Fibroblast of the aortic adventitia (primary cell): Measurements from ENCODE around the gene DZIP3. TPM values are rescaled to one million over a fixed set of nuclear protein-coding genes. Genes with fewer than 3 reads are reported as not detected.

Experiments
- DNase-seq: peaks from one replicate; pipeline ENCODE4 v3.0.0-alpha.2; 2010; ENCODE audit warnings: low read depth
- H3K4me3 ChIP-seq: 2 replicates; pipeline ENCODE4 v1.5.1; 2011; ENCODE audit warnings: low read depth, mild to moderate bottlenecking, control low read depth, low read length, moderate library complexity
- total RNA-seq: library from RNA; depleted of rRNA; stranded (reverse); fragments of >200 nt; gene quantifications from 2 replicates; pipeline ENCODE4 v1.2.3, GENCODE V29; 2012; ENCODE audit warnings: low replicate concordance
- TF ChIP-seq, protein P1 (sequence below): IDR thresholded peaks from 2 replicates; pipeline ENCODE4 v1.5.1; 2011; ENCODE audit warnings: mild to moderate bottlenecking, low read length, control low read depth, inconsistent platforms; ENCODE audit not compliant: insufficient read depth

DZIP3 gene
- total RNA-seq, 1 donor = 16.7 TPM

DNA sequence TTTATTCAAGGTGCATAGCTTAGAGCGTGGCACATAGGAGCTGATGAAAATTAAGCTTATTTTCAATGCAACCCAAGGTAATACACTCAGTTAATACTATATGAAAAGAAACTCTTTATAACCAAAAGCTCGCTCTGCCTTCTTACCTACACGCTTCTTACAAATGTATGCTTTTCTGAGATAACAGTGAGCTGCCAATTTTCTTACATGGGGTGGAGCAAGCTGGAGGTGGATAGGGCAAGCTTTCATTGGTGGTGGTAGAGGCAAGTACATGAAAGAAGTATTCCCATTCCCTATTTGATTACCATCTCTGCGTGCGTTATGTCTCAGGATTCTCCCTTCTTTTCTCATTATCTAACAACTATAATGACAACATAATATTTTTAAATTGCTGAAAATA, 8.9 kb downstream of the DZIP3 start:
- TF ChIP-seq, protein P1, sequence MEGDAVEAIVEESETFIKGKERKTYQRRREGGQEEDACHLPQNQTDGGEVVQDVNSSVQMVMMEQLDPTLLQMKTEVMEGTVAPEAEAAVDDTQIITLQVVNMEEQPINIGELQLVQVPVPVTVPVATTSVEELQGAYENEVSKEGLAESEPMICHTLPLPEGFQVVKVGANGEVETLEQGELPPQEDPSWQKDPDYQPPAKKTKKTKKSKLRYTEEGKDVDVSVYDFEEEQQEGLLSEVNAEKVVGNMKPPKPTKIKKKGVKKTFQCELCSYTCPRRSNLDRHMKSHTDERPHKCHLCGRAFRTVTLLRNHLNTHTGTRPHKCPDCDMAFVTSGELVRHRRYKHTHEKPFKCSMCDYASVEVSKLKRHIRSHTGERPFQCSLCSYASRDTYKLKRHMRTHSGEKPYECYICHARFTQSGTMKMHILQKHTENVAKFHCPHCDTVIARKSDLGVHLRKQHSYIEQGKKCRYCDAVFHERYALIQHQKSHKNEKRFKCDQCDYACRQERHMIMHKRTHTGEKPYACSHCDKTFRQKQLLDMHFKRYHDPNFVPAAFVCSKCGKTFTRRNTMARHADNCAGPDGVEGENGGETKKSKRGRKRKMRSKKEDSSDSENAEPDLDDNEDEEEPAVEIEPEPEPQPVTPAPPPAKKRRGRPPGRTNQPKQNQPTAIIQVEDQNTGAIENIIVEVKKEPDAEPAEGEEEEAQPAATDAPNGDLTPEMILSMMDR = no peak
- H3K4me3 ChIP-seq = no peak overlapping the region
- no peak for DNase-seq

DNA sequence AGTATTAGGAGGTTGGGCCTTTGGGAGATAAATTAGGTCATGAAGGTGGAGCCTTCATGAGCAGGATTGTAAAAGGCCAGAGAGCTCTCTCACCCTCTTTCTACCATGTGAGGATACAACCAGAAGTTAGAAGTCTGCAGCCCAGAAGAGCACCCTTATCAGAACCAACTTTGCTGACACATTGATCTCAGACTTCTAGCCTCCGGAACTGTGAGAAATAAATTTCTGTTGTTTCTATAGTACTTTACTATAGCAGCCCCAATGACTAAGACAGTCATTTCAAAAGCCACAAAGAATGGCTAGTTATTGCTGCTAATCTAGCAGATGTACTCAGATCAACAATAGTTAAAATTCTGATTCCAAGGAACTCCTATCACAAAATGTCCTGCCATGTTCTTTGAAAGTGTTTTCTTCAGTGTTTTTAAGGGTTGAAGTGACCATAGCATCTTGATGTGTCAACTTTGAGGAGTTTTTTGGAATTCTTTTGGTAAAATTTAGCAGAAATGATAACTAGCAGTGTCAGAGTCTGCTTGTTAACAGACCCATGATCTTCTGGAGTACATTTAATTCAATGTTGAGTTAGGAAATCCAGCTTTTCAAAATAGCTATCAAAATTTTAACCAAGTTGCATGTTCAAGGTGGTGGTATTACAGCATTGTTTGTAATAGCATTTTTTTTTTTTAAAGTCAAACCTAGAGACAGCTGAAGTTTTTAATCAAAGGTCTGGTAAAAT, 10.3 kb downstream of the DZIP3 start:
- DNase-seq = no peak
- TF ChIP-seq, protein P1 = no peak
- H3K4me3 ChIP-seq = no peak overlapping the region

DNA sequence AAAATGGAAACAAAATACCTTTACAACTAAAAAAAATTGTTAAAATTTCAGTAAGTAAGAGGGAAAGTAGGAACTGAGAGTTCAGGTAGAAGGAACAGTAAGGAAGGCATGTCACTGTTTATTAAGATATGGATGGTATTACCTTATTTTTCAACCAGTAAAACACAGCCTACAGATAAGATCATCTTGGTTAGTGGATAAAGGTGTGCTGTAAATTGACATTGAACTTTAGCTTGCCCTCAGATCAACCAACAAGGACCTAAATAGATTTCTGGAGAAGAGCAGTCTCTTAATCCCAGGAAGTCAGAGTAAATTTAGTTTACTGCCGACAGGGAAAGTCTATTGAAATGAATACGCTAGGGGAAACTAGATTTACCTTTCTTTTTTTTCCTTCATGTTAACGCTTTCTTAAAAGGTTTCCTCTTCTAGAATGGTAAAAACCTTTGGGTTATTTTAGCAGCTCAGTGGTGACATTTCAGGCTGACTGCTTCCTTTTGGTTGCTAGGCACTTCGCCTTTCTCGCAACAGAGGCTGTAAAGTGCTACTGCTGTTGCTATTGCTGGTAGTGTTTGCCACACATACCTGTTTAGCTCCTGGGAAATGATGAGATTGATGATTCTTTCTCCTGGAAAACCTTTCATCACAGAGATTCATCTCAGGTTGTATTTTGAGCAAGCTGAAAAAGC, 12.9 kb downstream of the DZIP3 start:
- DNase-seq = no peak
- TF ChIP-seq, protein P1 = no peak
- H3K4me3 ChIP-seq = no peak overlapping the region

DNA sequence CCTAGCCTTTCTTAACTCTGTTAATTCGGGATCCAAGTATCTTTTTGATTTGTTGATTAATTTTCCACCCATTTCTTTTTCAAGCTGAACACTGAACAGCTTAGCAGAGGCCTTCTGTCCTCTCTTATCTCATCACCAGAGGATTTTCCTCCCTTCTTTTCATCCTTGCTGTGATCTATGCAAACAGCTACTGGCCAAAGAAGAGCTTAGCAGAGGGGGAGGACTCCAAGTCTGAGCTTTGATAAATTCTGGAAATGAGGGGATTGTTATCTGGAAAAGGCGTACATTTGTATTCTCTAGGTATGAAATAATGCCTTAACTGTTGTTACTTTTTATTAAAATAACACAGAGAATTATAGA, 13.4 kb downstream of the DZIP3 start:
- DNase-seq = no peak
- TF ChIP-seq, protein P1 = no peak
- H3K4me3 ChIP-seq = no peak overlapping the region

DNA sequence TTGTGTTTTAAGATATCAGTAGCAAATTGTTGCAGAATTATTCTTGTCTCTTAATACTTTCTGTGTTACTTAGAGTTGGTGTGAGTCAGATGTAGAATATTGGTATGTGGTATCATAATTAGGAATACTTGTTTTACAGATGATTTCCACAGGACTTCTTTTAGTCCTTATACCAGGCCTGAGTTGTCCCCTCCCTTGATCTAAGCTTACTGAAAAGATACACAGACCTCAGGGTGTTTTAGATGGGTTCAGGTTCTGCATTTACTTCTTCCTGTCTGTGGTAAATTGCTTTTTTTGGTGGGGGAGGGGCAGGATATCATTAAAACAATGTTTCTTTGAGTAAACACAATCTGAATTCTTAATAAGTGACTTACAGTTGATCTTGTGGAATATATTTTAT, 14.2 kb downstream of the DZIP3 start:
- no peak overlapping the region for H3K4me3 ChIP-seq
- TF ChIP-seq, protein P1 = no peak
- no peak for DNase-seq

DNA sequence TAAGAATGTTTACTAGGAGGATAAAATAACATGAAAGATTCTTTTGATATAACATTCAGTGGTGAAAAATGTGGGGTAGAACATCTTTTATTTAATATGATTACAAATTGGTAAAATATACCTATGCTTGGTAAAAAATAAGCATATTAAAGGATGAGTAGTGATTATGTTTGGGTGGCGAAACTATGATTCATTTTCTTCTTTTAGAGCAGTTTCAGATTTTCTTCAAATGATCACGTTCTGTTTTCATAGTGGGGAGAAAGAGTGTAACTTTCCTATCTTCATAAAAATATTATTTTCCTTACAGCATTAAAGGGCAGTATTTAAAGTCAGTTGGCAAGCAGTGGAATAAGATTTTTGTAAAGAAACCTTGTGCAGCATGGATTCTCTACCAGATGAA, 15.5 kb downstream of the DZIP3 start:
- H3K4me3 ChIP-seq = no peak overlapping the region
- TF ChIP-seq, protein P1 = no peak
- DNase-seq = no peak
